SK-N-SH (cell line): ENCODE results near the gene SPG11. TPM values are rescaled to one million over a fixed set of nuclear protein-coding genes. Genes with fewer than 3 reads are reported as not detected.

ENCODE experiments used
- CTCF ChIA-PET: fragments of 300-600, 350-600 bp; formaldehyde crosslinking; extraction: SDS; loops from one replicate; lab custom pipeline; 2021; lab: Yijun Ruan, JAX
- POLR2A ChIA-PET: fragments of 350-600 bp; sonication (Branson Sonifier 250); formaldehyde crosslinking; extraction: SDS; loops from one replicate; lab custom pipeline; 2020; ENCODE audit warnings: antibody characterized with exemption, inconsistent platforms; lab: Yijun Ruan, JAX
- DNase-seq: peaks from one replicate; pipeline ENCODE4 v3.0.0; 2012
- H2AFZ ChIP-seq: fragments of 200-600 bp; sonication (generic); 2 replicates; pipeline ENCODE4 v1.8.1; 2016; ENCODE audit warnings: antibody characterized with exemption, mild to moderate bottlenecking, low read depth
- H3F3A ChIP-seq: fragments of 200-600 bp; sonication (generic); replicated peaks from 2 replicates; pipeline ENCODE3; 2016; ENCODE audit warnings: antibody characterized with exemption, mild to moderate bottlenecking; ENCODE audit not compliant: insufficient read depth
- H3K27ac ChIP-seq, 2 experiments: fragments of 200-500 bp in 1 of 2; fragments of 200-600 bp in 1 of 2; sonication (Bioruptor generic) in 1 of 2; sonication (generic), shearing (Covaris generic) in 1 of 2; 2 replicates each; pipeline versions ENCODE4 v1.5.1 to v1.6.1; 2014 to 2016; ENCODE audit warnings: low read depth in 2 of 2, inconsistent platforms in 1 of 2, low read length in 1 of 2, mild to moderate bottlenecking in 1 of 2, mixed read lengths in 1 of 2
- H3K27me3 ChIP-seq: fragments of 200-600 bp; sonication (generic), shearing (Covaris generic); 2 replicates; pipeline ENCODE4 v1.6.1; 2016; ENCODE audit warnings: mixed run types; ENCODE audit not compliant: insufficient read depth
- H3K36me3 ChIP-seq, 2 experiments: fragments of 200-500 bp in 1 of 2; fragments of 200-600 bp in 1 of 2; sonication (Bioruptor generic) in 1 of 2; sonication (generic) in 1 of 2; replicated peaks in 1 of 2; 2 replicates each; pipeline versions ENCODE3 to v1.5.1; 2014 to 2016; ENCODE audit warnings: low read length in 1 of 2, mild to moderate bottlenecking in 1 of 2; ENCODE audit not compliant: insufficient read depth in 2 of 2, control insufficient read depth in 1 of 2
- H3K4me1 ChIP-seq, 2 experiments: fragments of 200-500 bp in 1 of 2; fragments of 200-600 bp in 1 of 2; sonication (Bioruptor generic) in 1 of 2; sonication (generic), shearing (Covaris generic) in 1 of 2; 2 replicates each; pipeline versions ENCODE4 v1.5.1 to v1.6.1; 2014 to 2016; ENCODE audit warnings: low read depth in 1 of 2, low read length in 1 of 2, mixed run types in 1 of 2; ENCODE audit not compliant: insufficient read depth in 2 of 2, control insufficient read depth in 1 of 2
- H3K4me2 ChIP-seq: fragments of 200-600 bp; sonication (generic), shearing (Covaris generic); 2 replicates; pipeline ENCODE4 v1.6.1; 2017; ENCODE audit warnings: mixed run types
- H3K4me3 ChIP-seq, 2 experiments: fragments of 200-500 bp in 1 of 2; fragments of 200-600 bp in 1 of 2; sonication (Bioruptor generic) in 1 of 2; sonication (generic), shearing (Covaris generic) in 1 of 2; 2 replicates each; pipeline versions ENCODE4 v1.5.1 to v1.8.1; 2014 to 2016; ENCODE audit warnings: low read depth in 2 of 2, inconsistent platforms in 1 of 2, low read length in 1 of 2, mild to moderate bottlenecking in 1 of 2, mixed read lengths in 1 of 2, moderate library complexity in 1 of 2
- H3K79me2 ChIP-seq: fragments of 200-600 bp; sonication (generic); 2 replicates; pipeline ENCODE4 v1.8.1; 2017; ENCODE audit warnings: mild to moderate bottlenecking; ENCODE audit not compliant: insufficient read depth
- H3K9ac ChIP-seq: fragments of 200-600 bp; sonication (generic); 2 replicates; pipeline ENCODE4 v1.6.1; 2017; ENCODE audit warnings: mixed run types
- H3K9me2 ChIP-seq: fragments of 200-600 bp; sonication (generic); 2 replicates; pipeline ENCODE4 v1.6.1; 2017; ENCODE audit warnings: mixed run types
- H3K9me3 ChIP-seq: fragments of 200-600 bp; sonication (generic); 2 replicates; pipeline ENCODE4 v1.6.1; 2017; ENCODE audit warnings: mixed run types, mild to moderate bottlenecking, moderate library complexity
- H4K20me1 ChIP-seq: fragments of 200-600 bp; sonication (generic); 2 replicates; pipeline ENCODE4 v1.6.1; 2017; ENCODE audit warnings: mild to moderate bottlenecking, mixed run types; ENCODE audit not compliant: insufficient read depth
- FOXM1 ChIP-seq: IDR thresholded peaks from 2 replicates; pipeline ENCODE4 v1.4.0; 2012; ENCODE audit warnings: low read depth, mild to moderate bottlenecking
- GABPA ChIP-seq: IDR thresholded peaks from 2 replicates; pipeline ENCODE4 v1.4.0; 2012; ENCODE audit warnings: low read depth, mild to moderate bottlenecking
- GATA2 ChIP-seq: sonication (generic); formaldehyde crosslinking; IDR thresholded peaks from 2 replicates; pipeline ENCODE4 v1.5.0; 2020; ENCODE audit warnings: mild to moderate bottlenecking, missing genetic modification reagents
- IRF3 ChIP-seq: fragments of 150-350 bp; IDR thresholded peaks from 2 replicates; pipeline ENCODE4 v1.6.1; 2016; ENCODE audit warnings: mild to moderate bottlenecking, low read depth, low read length
- MXI1 ChIP-seq: IDR thresholded peaks from 2 replicates; pipeline ENCODE4 v1.6.1; 2012; ENCODE audit warnings: mild to moderate bottlenecking, low read depth, low read length, improper control_type of control experiment
- NRF1 ChIP-seq: IDR thresholded peaks from 2 replicates; pipeline ENCODE4 v1.6.1; 2012; ENCODE audit warnings: low read depth, mild to moderate bottlenecking, low read length
- PBX3 ChIP-seq: IDR thresholded peaks from 2 replicates; pipeline ENCODE4; 2012
- REST ChIP-seq: IDR thresholded peaks from 2 replicates; pipeline ENCODE4 v1.6.1; 2012; ENCODE audit warnings: mild to moderate bottlenecking, low read depth, low read length, moderate library complexity
- RXRA ChIP-seq: IDR thresholded peaks from 2 replicates; pipeline ENCODE4 v1.4.0; 2012; ENCODE audit warnings: low read depth, mild to moderate bottlenecking, borderline replicate concordance
- SIN3A ChIP-seq: IDR thresholded peaks from 2 replicates; pipeline ENCODE4 v1.6.1; 2012; ENCODE audit warnings: low read depth, mild to moderate bottlenecking, low read length, moderate library complexity, borderline replicate concordance
- TEAD4 ChIP-seq: IDR thresholded peaks from 2 replicates; pipeline ENCODE4 v1.4.0; 2012; ENCODE audit warnings: mild to moderate bottlenecking, borderline replicate concordance; ENCODE audit not compliant: insufficient read depth
- YY1 ChIP-seq: IDR thresholded peaks from 2 replicates; pipeline ENCODE4 v1.4.0; 2012; ENCODE audit warnings: low read depth, mild to moderate bottlenecking
- WGBS: methylation state at CpG from one replicate; pipeline ENCODE4 v1.1.6; 2017; ENCODE audit warnings: low lambda C conversion rate; 5-methylcytosine and 5-hydroxymethylcytosine counted together
- polyA plus RNA-seq, 3 experiments: library from polyadenylated mRNA; depleted of rRNA; stranded (reverse); fragments of >200 nt; gene quantifications; 2 replicates each; pipeline ENCODE4 v1.2.3, GENCODE V29; 2012

Gene SPG11
- polyA plus RNA-seq, 1 of the 3 experiments (the other 2 are of a cell fraction): 36.3 TPM

- TF ChIP-seq TEAD4 (no peak), YY1 (no peak), FOXM1 (no peak)
Observed at GRCh38 chr15:44569316-44569715, 94.1 kb downstream of the SPG11 start (continued).

- ChIA-PET CTCF (interaction anchor here (5.5 kb wide), 1 partner anchor 11 kb away, joined by 40 read pairs; no protein-coding TSS in a partner anchor), POLR2A (no interaction called here)
- no peaks in the 10 kb centered on the region for H3K9me3 ChIP-seq
Observed at GRCh38 chr15:44568338-44568737, 95.1 kb downstream of the SPG11 start.

More at GRCh38 chr15:44568338-44568737, 95.1 kb downstream of the SPG11 start:
- no peak overlapping the region for H2AFZ ChIP-seq
- TF ChIP-seq REST: no peak
- TF ChIP-seq GATA2: no peak
- no peak for TF ChIP-seq GABPA
- TF ChIP-seq RXRA: no peak
- TF ChIP-seq SIN3A: no peak
- no peak for TF ChIP-seq MXI1
- no peak for TF ChIP-seq NRF1
- TF ChIP-seq IRF3: no peak
- TF ChIP-seq PBX3: no peak
- no peaks in the 10 kb centered on the region for H3K4me1 ChIP-seq
- no peak overlapping the region for H3K9ac ChIP-seq
- H3K4me3 ChIP-seq: no peak overlapping the region
- no peaks in the 10 kb centered on the region for H3K9me2 ChIP-seq
- H4K20me1 ChIP-seq: no peaks in the 10 kb centered on the region
- peaks cover 55 to 58% of the 10 kb centered on the region in 2 experiments for H3K36me3 ChIP-seq
- no peak overlapping the region for H3K27ac ChIP-seq
- H3K4me2 ChIP-seq: no peak overlapping the region
- DNase-seq: no peak
- 97% methylated on average over 3 of the region's 3 CpGs for WGBS
- peaks cover 18% of the 10 kb centered on the region for H3F3A ChIP-seq
- no peaks in the 10 kb centered on the region for H3K79me2 ChIP-seq
- H3K27me3 ChIP-seq: no peaks in the 10 kb centered on the region
